Smooth muscle cell (in vitro differentiated cells): Measurements from ENCODE around the gene SAMM50. TPM values are rescaled to one million over a fixed set of nuclear protein-coding genes. Genes with fewer than 3 reads are reported as not detected.

Experiments
- DNase-seq: peaks from one replicate; lab custom pipeline; 2025; ENCODE audit not compliant: unreplicated experiment; lab: John Stamatoyannopoulos, UW
- H2AFZ ChIP-seq: fragments of 200-600 bp; sonication (generic); 2 replicates; pipeline ENCODE4 v1.6.0; 2016; ENCODE audit warnings: antibody characterized with exemption, low read depth, mild to moderate bottlenecking
- H3F3A ChIP-seq: fragments of 200-600 bp; sonication (generic); 2 replicates; pipeline ENCODE4 v1.6.0; 2017; ENCODE audit warnings: antibody characterized with exemption, low read depth
- H3K27ac ChIP-seq: fragments of 200-600 bp; sonication (generic); 2 replicates; pipeline ENCODE4 v1.5.1; 2016; ENCODE audit warnings: low read depth, mild to moderate bottlenecking
- H3K27me3 ChIP-seq: fragments of 200-600 bp; sonication (generic); 2 replicates; pipeline ENCODE4 v1.6.1; 2016; ENCODE audit warnings: low read depth, mild to moderate bottlenecking
- H3K36me3 ChIP-seq: fragments of 200-600 bp; sonication (generic); 2 replicates; pipeline ENCODE4 v1.5.1; 2016; ENCODE audit warnings: low read depth
- H3K4me1 ChIP-seq: fragments of 200-600 bp; sonication (generic); 2 replicates; pipeline ENCODE4 v1.5.1; 2016; ENCODE audit warnings: low read depth
- H3K4me2 ChIP-seq: fragments of 200-600 bp; sonication (generic); 2 replicates; pipeline ENCODE4 v1.6.0; 2016; ENCODE audit warnings: mild to moderate bottlenecking
- H3K4me3 ChIP-seq: fragments of 200-600 bp; sonication (generic); 2 replicates; pipeline ENCODE4 v1.5.1; 2016; ENCODE audit warnings: mild to moderate bottlenecking
- H3K79me2 ChIP-seq: fragments of 200-600 bp; sonication (generic); 2 replicates; pipeline ENCODE4 v1.6.0; 2016; ENCODE audit warnings: low read depth, mild to moderate bottlenecking
- H3K9ac ChIP-seq: fragments of 200-600 bp; sonication (generic); 2 replicates; pipeline ENCODE4 v1.6.0; 2016; ENCODE audit warnings: low read depth
- H3K9me3 ChIP-seq: fragments of 200-600 bp; sonication (generic); replicated peaks from 2 replicates; pipeline ENCODE4 v1.5.1; 2016; ENCODE audit warnings: low read depth
- H4K20me1 ChIP-seq: fragments of 200-600 bp; sonication (generic); 2 replicates; pipeline ENCODE4 v1.6.0; 2016; ENCODE audit warnings: low read depth
- CTCF ChIP-seq: fragments of 200-600 bp; sonication (generic); IDR thresholded peaks from 2 replicates; pipeline ENCODE4 v1.5.1; 2017; ENCODE audit warnings: borderline replicate concordance, mild to moderate bottlenecking, antibody characterized with exemption; ENCODE audit not compliant: insufficient read depth, poor library complexity, severe bottlenecking
- WGBS: methylation state at CpG from one replicate; pipeline ENCODE4 v1.1.7; 2016; ENCODE audit warnings: low lambda C conversion rate; 5-methylcytosine and 5-hydroxymethylcytosine counted together
- polyA plus RNA-seq: library from polyadenylated mRNA; unstranded; fragments of >200 nt; fragmentation: Nextera tagmentation; extraction: Ambion mirVana; gene quantifications from 2 replicates; pipeline ENCODE4 v1.2.1, GENCODE V29; 2016
- total RNA-seq: library from RNA; depleted of rRNA; stranded (reverse); fragments of >200 nt; gene quantifications from 2 replicates; pipeline ENCODE4 v1.2.3, GENCODE V29; 2014

SAMM50 gene
- total and polyA plus RNA-seq, 2 experiments from 2014 or later = 43.6 to 56.1 TPM

DNA sequence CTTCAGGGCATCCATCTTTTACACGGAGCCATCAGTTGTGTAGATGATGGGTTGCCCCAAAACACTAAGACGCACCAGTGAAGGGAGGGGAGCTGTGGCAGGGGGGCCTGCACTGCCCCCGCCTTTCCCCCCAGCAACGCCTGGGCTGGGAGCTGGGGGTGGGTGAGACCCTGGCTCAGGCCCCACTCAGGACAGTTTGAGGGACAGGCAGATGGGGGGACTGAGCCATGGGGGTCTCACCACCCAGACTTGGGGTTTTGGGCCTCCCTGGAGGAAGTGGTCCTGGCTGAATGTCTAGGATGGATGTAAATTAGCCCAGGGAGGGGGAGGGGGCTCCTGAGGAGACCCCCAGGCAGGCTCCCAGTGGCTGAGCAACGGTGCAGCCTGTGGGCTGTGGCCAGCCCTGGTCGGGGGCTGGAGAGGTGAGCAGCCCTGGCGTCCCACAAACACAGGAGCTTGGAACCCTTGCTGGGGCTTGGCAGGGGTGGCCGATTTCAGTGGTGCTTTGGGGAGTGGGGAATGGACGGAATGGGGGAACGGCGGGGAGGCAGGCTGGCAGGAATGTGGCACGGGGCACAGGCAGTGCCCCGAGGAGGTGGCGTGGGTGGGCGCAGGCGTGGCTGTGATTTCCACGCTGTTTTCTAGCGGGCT is 74.9 kb downstream of the SAMM50 start:
- no peak for DNase-seq
- Histone ChIP-seq H4K20me1 (peaks cover 7% of the 10 kb centered on the region), H3K27ac (no peak overlapping the region), H3K4me2 (no peak overlapping the region), H3K36me3 (no peaks in the 10 kb centered on the region), H3K79me2 (peaks cover 21% of the 10 kb centered on the region), H3K27me3 (no peaks in the 10 kb centered on the region), H2AFZ (no peak overlapping the region), H3K4me1 (peaks cover 6% of the 10 kb centered on the region), H3F3A (no peaks in the 10 kb centered on the region), H3K9me3 (no peaks in the 10 kb centered on the region), H3K4me3 (no peak overlapping the region), H3K9ac (no peak overlapping the region)
- no peak for TF ChIP-seq CTCF
- 94% methylated on average over 18 of the region's 18 CpGs for WGBS

DNA sequence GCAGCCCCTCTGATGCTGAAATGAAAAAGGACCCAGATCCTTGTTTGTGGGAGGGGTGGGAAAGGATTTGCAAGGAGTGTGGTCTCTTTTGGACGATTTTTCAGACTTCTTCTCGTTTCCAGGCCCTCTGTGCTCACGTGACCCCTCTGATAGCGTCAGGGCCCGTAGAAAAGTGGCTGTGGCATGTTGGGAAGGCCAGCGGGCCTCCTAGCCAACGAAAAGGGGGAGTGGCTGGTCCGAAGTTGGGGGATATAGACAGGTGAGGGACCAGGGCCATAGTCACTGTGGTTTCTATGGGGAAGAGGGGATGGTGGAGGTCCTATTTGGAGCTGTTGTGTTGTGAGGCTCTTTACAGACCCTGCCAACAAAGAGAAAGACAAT is 75.5 kb downstream of the SAMM50 start:
- no peak overlapping the region for H3K4me3 ChIP-seq
- H3K4me1 ChIP-seq = peaks cover 6% of the 10 kb centered on the region
- DNase-seq = no peak
- H3K79me2 ChIP-seq = peaks cover 21% of the 10 kb centered on the region
- H2AFZ ChIP-seq = no peak overlapping the region
- H3K27me3 ChIP-seq = no peaks in the 10 kb centered on the region
- no peaks in the 10 kb centered on the region for H3K36me3 ChIP-seq
- no peak for TF ChIP-seq CTCF
- H3F3A ChIP-seq = no peaks in the 10 kb centered on the region
- H3K27ac ChIP-seq = no peak overlapping the region
- peaks cover 7% of the 10 kb centered on the region for H4K20me1 ChIP-seq
- 88% methylated on average over 8 of the region's 8 CpGs for WGBS
- H3K4me2 ChIP-seq = no peak overlapping the region
- H3K9ac ChIP-seq = no peak overlapping the region
- no peaks in the 10 kb centered on the region for H3K9me3 ChIP-seq

DNA sequence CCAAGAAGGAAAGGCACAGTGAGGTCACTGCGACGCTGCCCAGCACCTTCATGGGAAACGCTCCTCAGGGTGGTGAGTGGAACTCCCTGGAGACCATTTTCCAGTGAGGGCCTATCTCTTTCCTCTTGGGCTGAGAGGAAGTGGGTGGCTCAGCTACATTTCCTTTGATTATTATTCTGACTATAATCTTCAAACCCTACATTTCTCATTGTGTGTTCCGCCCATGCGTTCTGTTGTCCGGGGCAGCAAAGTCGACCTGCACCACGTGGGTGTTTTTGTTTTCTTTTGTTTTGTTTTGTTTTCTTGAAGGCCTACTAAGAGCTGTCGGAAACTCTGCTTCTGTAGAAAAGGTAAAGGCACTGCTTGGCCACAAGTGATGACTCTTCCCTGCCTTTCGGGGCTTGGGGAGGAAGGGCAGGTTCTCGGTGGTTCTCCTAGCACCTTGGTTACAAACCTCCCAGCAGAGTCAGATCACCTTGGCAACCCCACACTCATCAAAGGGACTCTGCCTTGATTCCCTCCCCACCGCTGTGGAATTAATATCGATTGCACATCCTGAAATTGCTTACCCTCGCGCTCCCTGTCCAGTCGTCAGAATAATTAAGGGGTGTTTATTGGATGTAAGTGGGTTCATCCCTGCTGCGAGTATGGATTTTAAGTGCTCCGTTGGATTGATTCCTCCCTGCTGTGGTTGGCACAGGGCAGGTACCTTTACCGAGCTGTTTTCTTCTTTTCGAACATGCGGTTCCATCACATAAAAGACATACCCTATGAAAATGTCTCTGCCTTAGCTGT is 76.1 kb downstream of the SAMM50 start:
- Histone ChIP-seq H3K36me3 (no peaks in the 10 kb centered on the region), H3K4me3 (no peak overlapping the region), H4K20me1 (peaks cover 7% of the 10 kb centered on the region), H3K79me2 (peaks cover 21% of the 10 kb centered on the region), H3K27ac (no peak overlapping the region), H3K4me2 (no peak overlapping the region), H3K4me1 (peaks cover 6% of the 10 kb centered on the region), H3K9me3 (no peaks in the 10 kb centered on the region), H3K9ac (no peak overlapping the region), H3F3A (no peaks in the 10 kb centered on the region), H3K27me3 (no peaks in the 10 kb centered on the region), H2AFZ (no peak overlapping the region)
- DNase-seq = no peak
- no peak for TF ChIP-seq CTCF
- WGBS = 90% methylated on average over 21 of the region's 21 CpGs
